ENCODE data around the gene USP15. TPM values are rescaled to one million over a fixed set of nuclear protein-coding genes. Genes with fewer than 3 reads are reported as not detected.

The USP15 gene
- total and polyA plus RNA-seq, 2 donors (not counting 3 experiments of a cell fraction or from before 2014, with no cell fraction given): 20.0 to 61.8 TPM

DNA sequence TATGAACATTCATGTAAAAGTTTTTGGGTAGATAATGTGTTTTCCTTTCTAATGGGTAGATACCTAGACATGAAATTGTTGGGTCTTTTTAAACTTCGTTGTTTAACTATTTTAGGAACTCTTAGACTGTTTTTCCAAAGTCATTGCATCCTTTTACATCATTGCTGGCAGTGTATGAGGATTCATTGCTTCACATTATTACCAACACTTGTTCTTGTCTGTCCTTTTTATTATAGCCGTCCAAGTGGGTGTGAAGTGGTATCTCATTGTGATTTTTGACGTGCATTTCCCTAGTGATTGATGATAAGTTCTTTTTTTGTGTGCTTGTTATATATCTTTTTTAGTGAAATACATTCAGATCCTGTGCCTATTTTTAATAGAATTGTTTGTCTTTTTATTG lies 39.4 kb downstream of the USP15 start:
- Histone ChIP-seq H3K36me3 (ENCODE audit: control insufficient read depth in 2 of 2, extremely low read depth in 1 of 2, insufficient read depth in 2 of 2, low read length in 2 of 2) (peaks cover 3 to 16% of the 10 kb centered on the region in 2 experiments), H3K4me3 (replicated peaks in 1 of 3; ENCODE audit: insufficient read depth in 1 of 3, low read depth in 1 of 3, low read length in 3 of 3) (no peak overlapping the region), H3K9me3 (replicated peaks; ENCODE audit: control insufficient read depth, insufficient read depth, low read length) (no peaks in the 10 kb centered on the region), H2AFZ (ENCODE audit: low read depth, low read length) (no peak overlapping the region), H4K20me1 (replicated peaks; ENCODE audit: control insufficient read depth, extremely low read depth, insufficient read depth, low read length) (peaks cover 5% of the 10 kb centered on the region), H3K4me2 (ENCODE audit: insufficient read depth, low read length) (no peak overlapping the region), H3K27me3 (ENCODE audit: control insufficient read depth in 2 of 2, insufficient read depth in 2 of 2, low read length in 2 of 2) (no peaks in the 10 kb centered on the region), H3K4me1 (ENCODE audit: control insufficient read depth, extremely low read depth, insufficient read depth, low read length) (no peaks in the 10 kb centered on the region), H3K79me2 (ENCODE audit: control insufficient read depth, insufficient read depth, low read length) (peaks cover 65% of the 10 kb centered on the region), H3K9me1 (replicated peaks; ENCODE audit: control insufficient read depth, extremely low read depth, insufficient read depth, low read length) (no peaks in the 10 kb centered on the region), H3K9ac (replicated peaks; ENCODE audit: extremely low read depth, insufficient read depth, low read length) (no peak overlapping the region), H3K27ac (ENCODE audit: insufficient read depth, low read depth, low read length) (no peak overlapping the region)
- ChIA-PET POLR2A (no interaction called here), CTCF (no interaction called here)
- no TSS peak for BruUV-seq (replicated peaks)
- DNase-seq (ENCODE audit: low read depth, low spot score): no peak
- TF ChIP-seq POLR2A (IDR thresholded peaks at IDR 0.05; ENCODE audit: low read depth, low read length) (no peak), FOS (IDR thresholded peaks at IDR 0.05; ENCODE audit: borderline replicate concordance, insufficient read depth, low read length) (no peak), GATA2 (IDR thresholded peaks at IDR 0.05; ENCODE audit: insufficient read depth, insufficient read length, low read depth, low read length) (no peak), POLR2AphosphoS5 (IDR thresholded peaks at IDR 0.05; ENCODE audit: insufficient read depth, low read depth, low read length) (no peak), EZH2 (IDR thresholded peaks at IDR 0.05; ENCODE audit: borderline replicate concordance, low read depth, low read length, severe bottlenecking) (no peak), MYC (IDR thresholded peaks at IDR 0.05; ENCODE audit: low read depth, low read length) (no peak), JUN (IDR thresholded peaks at IDR 0.05; ENCODE audit: borderline replicate concordance, insufficient read depth, insufficient read length, low read depth) (no peak)
- TF ChIP-seq, protein P1, sequence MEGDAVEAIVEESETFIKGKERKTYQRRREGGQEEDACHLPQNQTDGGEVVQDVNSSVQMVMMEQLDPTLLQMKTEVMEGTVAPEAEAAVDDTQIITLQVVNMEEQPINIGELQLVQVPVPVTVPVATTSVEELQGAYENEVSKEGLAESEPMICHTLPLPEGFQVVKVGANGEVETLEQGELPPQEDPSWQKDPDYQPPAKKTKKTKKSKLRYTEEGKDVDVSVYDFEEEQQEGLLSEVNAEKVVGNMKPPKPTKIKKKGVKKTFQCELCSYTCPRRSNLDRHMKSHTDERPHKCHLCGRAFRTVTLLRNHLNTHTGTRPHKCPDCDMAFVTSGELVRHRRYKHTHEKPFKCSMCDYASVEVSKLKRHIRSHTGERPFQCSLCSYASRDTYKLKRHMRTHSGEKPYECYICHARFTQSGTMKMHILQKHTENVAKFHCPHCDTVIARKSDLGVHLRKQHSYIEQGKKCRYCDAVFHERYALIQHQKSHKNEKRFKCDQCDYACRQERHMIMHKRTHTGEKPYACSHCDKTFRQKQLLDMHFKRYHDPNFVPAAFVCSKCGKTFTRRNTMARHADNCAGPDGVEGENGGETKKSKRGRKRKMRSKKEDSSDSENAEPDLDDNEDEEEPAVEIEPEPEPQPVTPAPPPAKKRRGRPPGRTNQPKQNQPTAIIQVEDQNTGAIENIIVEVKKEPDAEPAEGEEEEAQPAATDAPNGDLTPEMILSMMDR (IDR thresholded peaks at IDR 0.05; ENCODE audit: extremely low read depth in 1 of 2, insufficient read depth in 1 of 2, low read depth in 1 of 2, low read length in 2 of 2): no peak
- TF ChIP-seq, protein P2, sequence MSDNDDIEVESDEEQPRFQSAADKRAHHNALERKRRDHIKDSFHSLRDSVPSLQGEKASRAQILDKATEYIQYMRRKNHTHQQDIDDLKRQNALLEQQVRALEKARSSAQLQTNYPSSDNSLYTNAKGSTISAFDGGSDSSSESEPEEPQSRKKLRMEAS (IDR thresholded peaks at IDR 0.05; ENCODE audit: insufficient read depth, insufficient read length): no peak
- intact Hi-C loops (cut with micrococcal nuclease) (no loop called here), dilution Hi-C loops (cut with MboI; ENCODE audit: extremely low pct_ligation_motif_present, low sequenced_read_pairs) (no loop called here)
- FAIRE-seq: no peak

Measured in endothelial cell of umbilical vein (primary cell).